GM23338 (cell line): ENCODE results near the gene MED27. TPM values are rescaled to one million over a fixed set of nuclear protein-coding genes. Genes with fewer than 3 reads are reported as not detected.

Source experiments
- ATAC-seq: fragments of 200-7000 bp; cut with Tn5 transposase; 3 replicates; pipeline ENCODE4 v1.9.1; 2020
- DNase-seq: peaks from one replicate; pipeline ENCODE4 v3.0.0-alpha.2; 2015; ENCODE audit warnings: low spot score
- H2AFZ ChIP-seq: fragments of 200-600 bp; sonication (generic); 2 replicates; pipeline ENCODE4 v1.8.0; 2016; ENCODE audit warnings: antibody characterized with exemption, mild to moderate bottlenecking, moderate library complexity
- H3F3A ChIP-seq: fragments of 200-600 bp; sonication (generic); replicated peaks from 2 replicates; pipeline ENCODE4 v1.8.0; 2017; ENCODE audit warnings: antibody characterized with exemption, mixed run types, low read depth
- H3K27ac ChIP-seq: fragments of 200-600 bp; sonication (generic); 2 replicates; pipeline ENCODE4 v1.6.1; 2016; ENCODE audit warnings: low read depth
- H3K27me3 ChIP-seq: fragments of 200-600 bp; sonication (generic); 2 replicates; pipeline ENCODE4 v1.8.0; 2016; ENCODE audit warnings: mild to moderate bottlenecking, mixed run types, moderate library complexity; ENCODE audit not compliant: insufficient read depth
- H3K36me3 ChIP-seq: fragments of 200-600 bp; sonication (generic); 2 replicates; pipeline ENCODE4 v1.8.0; 2016; ENCODE audit warnings: mild to moderate bottlenecking; ENCODE audit not compliant: insufficient read depth
- H3K4me1 ChIP-seq: fragments of 200-600 bp; sonication (generic); 2 replicates; pipeline ENCODE4 v1.8.0; 2016; ENCODE audit warnings: mild to moderate bottlenecking, moderate library complexity; ENCODE audit not compliant: insufficient read depth
- H3K4me2 ChIP-seq: fragments of 200-600 bp; sonication (generic); 2 replicates; pipeline ENCODE4 v1.7.1; 2017; ENCODE audit warnings: mixed run types
- H3K4me3 ChIP-seq: fragments of 200-600 bp; sonication (generic); 2 replicates; pipeline ENCODE4 v1.6.1; 2016; ENCODE audit warnings: mixed run types
- H3K79me2 ChIP-seq: fragments of 200-600 bp; sonication (generic); replicated peaks from 2 replicates; pipeline ENCODE4 v1.8.0; 2017; ENCODE audit warnings: mild to moderate bottlenecking; ENCODE audit not compliant: insufficient read depth
- H3K9me2 ChIP-seq: fragments of 200-600 bp; sonication (generic); 2 replicates; pipeline ENCODE4 v1.8.0; 2017; ENCODE audit not compliant: insufficient read depth
- H4K20me1 ChIP-seq: fragments of 200-600 bp; sonication (generic); replicated peaks from 2 replicates; pipeline ENCODE4 v1.8.0; 2017; ENCODE audit warnings: mild to moderate bottlenecking; ENCODE audit not compliant: insufficient read depth
- H3K27ac Mint-ChIP-seq: 2 replicates; pipeline ENCODE4 v1.8.0; 2020; ENCODE audit warnings: inconsistent platforms, mild to moderate bottlenecking, moderate library complexity, mixed read lengths
- H3K27me3 Mint-ChIP-seq: 3 replicates; pipeline ENCODE4 v1.8.0; 2022; ENCODE audit warnings: low read depth, mild to moderate bottlenecking, moderate library complexity, mixed read lengths, inconsistent platforms; ENCODE audit not compliant: insufficient read depth, poor library complexity
- H3K36me3 Mint-ChIP-seq: 3 replicates; pipeline ENCODE4 v1.8.0; 2021; ENCODE audit warnings: low read depth, mild to moderate bottlenecking, inconsistent platforms, moderate library complexity, mixed read lengths
- H3K4me1 Mint-ChIP-seq: 3 replicates; pipeline ENCODE4 v1.8.0; 2020; ENCODE audit warnings: mild to moderate bottlenecking, inconsistent platforms, mixed read lengths
- H3K4me3 Mint-ChIP-seq: 3 replicates; pipeline ENCODE4 v1.8.0; 2021; ENCODE audit warnings: moderate library complexity, mild to moderate bottlenecking, inconsistent platforms, mixed read lengths
- H3K9me3 Mint-ChIP-seq: 3 replicates; pipeline ENCODE4 v1.8.0; 2020; ENCODE audit warnings: moderate library complexity, mild to moderate bottlenecking, inconsistent platforms, mixed read lengths
- CREB1 ChIP-seq: fragments of 250-450 bp; sonication (Bioruptor Pico); IDR thresholded peaks from 2 replicates; pipeline ENCODE4 v1.5.0; 2020; ENCODE audit warnings: low read depth, mild to moderate bottlenecking, moderate library complexity
- CTCF ChIP-seq, 2 experiments: fragments of 200-600 bp in 1 of 2; sonication (generic) in 1 of 2; conservative IDR thresholded peaks; 2 replicates each; pipeline versions ENCODE4 v1.5.1 to v1.6.1; 2016 to 2017; ENCODE audit warnings: antibody characterized with exemption in 2 of 2, low read depth in 2 of 2, mild to moderate bottlenecking in 2 of 2, moderate library complexity in 1 of 2
- JUNB ChIP-seq: IDR thresholded peaks from one replicate; pipeline ENCODE4 v1.6.1; 2016; ENCODE audit warnings: antibody characterized with exemption; ENCODE audit not compliant: unreplicated experiment
- POLR2AphosphoS5 ChIP-seq: IDR thresholded peaks from 2 replicates; pipeline ENCODE4 v1.6.1; 2016; ENCODE audit warnings: antibody characterized with exemption, low read depth
- REST ChIP-seq: IDR thresholded peaks from one replicate; pipeline ENCODE4 v1.6.1; 2018; ENCODE audit warnings: antibody characterized with exemption; ENCODE audit not compliant: unreplicated experiment
- ZNF331 ChIP-seq: fragments of 250-450 bp; sonication (Bioruptor Pico); IDR thresholded peaks from 2 replicates; pipeline ENCODE4 v1.5.0; 2020; ENCODE audit warnings: low read depth, mild to moderate bottlenecking, moderate library complexity
- polyA plus RNA-seq: library from polyadenylated mRNA; unstranded; fragments of >200 nt; fragmentation: Nextera tagmentation; extraction: Ambion mirVana; gene quantifications from 2 replicates; pipeline ENCODE4 v1.2.1, GENCODE V29; 2016
- total RNA-seq: library from RNA; depleted of rRNA; stranded (reverse); fragments of >200 nt; shearing (Covaris generic); gene quantifications from 2 replicates; pipeline ENCODE4 v1.2.3, GENCODE V29; 2014

The MED27 gene
- total and polyA plus RNA-seq, 2 experiments from 2014 or later = 30.6 to 35.0 TPM

GRCh38 chr9:132069046-132069898 is 10.4 kb downstream of the MED27 start:
- no peaks in the 10 kb centered on the region; the same call in 1 of the 2 replicates for H3K4me1 ChIP-seq
- no peak overlapping the region for H3K27ac ChIP-seq
- Mint-ChIP-seq H3K9me3 (no peaks in the 10 kb centered on the region), H3K27me3 (peaks cover 8% of the 10 kb centered on the region), H3K27ac (no peak overlapping the region), H3K4me1 (peaks cover 15% of the 10 kb centered on the region; the same call in 2 of the 3 replicates), H3K36me3 (peaks cover 16% of the 10 kb centered on the region), H3K4me3 (no peak overlapping the region)
- no peak for DNase-seq
- H3K27me3 ChIP-seq = no peaks in the 10 kb centered on the region
- TF ChIP-seq REST (no peak), CTCF (conservative IDR thresholded peaks at IDR 0.05; ENCODE audit: low read depth in 2 of 2) (no peak), JUNB (no peak), CREB1 (no peak)
- peaks cover 77% of the 10 kb centered on the region for H3K79me2 ChIP-seq
- H3F3A ChIP-seq = no peaks in the 10 kb centered on the region
- no peak overlapping the region for H3K4me2 ChIP-seq
- no peak overlapping the region for H2AFZ ChIP-seq
- no peaks in the 10 kb centered on the region for H3K9me2 ChIP-seq
- H3K4me3 ChIP-seq = no peak overlapping the region
- no peaks in the 10 kb centered on the region for H3K36me3 ChIP-seq
- peaks cover 35% of the 10 kb centered on the region for H4K20me1 ChIP-seq
- ATAC-seq = no peak

DNA sequence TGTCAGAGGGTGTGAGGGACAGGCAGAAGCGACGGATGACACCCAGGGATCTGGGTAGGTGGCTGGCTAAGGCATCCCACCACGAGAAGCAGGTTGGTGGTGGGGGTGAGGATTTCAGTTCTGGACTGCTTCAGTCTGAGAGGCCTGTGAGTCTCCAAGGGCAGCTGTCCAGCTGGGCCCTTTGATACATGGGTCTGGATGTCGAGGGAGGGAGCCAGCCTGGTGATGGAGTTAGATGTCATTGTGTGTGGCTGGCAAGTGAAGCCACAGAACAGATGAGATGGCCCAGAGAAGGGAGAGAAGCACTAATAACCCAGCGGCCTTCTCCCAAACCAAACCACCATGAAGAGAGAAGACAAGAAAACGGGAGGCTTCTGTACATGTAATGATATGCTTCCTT is 11.1 kb downstream of the MED27 start:
- peaks cover 28% of the 10 kb centered on the region for H4K20me1 ChIP-seq
- H3F3A ChIP-seq = no peaks in the 10 kb centered on the region
- no peak overlapping the region for H2AFZ ChIP-seq
- no peaks in the 10 kb centered on the region for H3K36me3 ChIP-seq
- peaks cover 77% of the 10 kb centered on the region for H3K79me2 ChIP-seq
- no peaks in the 10 kb centered on the region for H3K27me3 ChIP-seq
- ATAC-seq (no peak), DNase-seq (no peak)
- peaks cover 16% of the 10 kb centered on the region for H3K36me3 Mint-ChIP-seq
- no peak overlapping the region for H3K27ac ChIP-seq
- no peaks in the 10 kb centered on the region; the same call in 1 of the 2 replicates for H3K4me1 ChIP-seq
- H3K9me3 Mint-ChIP-seq = no peaks in the 10 kb centered on the region
- H3K9me2 ChIP-seq = no peaks in the 10 kb centered on the region
- peaks cover 8% of the 10 kb centered on the region for H3K27me3 Mint-ChIP-seq
- H3K4me1 Mint-ChIP-seq = peaks cover 15% of the 10 kb centered on the region; the same call in 2 of the 3 replicates
- H3K4me2 ChIP-seq = no peak overlapping the region
- no peak overlapping the region; the same call in 1 of the 2 replicates for H3K27ac Mint-ChIP-seq
- H3K4me3 Mint-ChIP-seq = no peak overlapping the region
- H3K4me3 ChIP-seq = no peak overlapping the region
- TF ChIP-seq REST (no peak), ZNF331 (CRISPR knock-in tag) (no peak), POLR2AphosphoS5 (no peak)
